Stimulated activated CD8-positive, alpha-beta memory T cell treated with anti-CD3 and anti-CD28 coated beads, Interleukin-7, amount 100 ng/mL, for 1 hour (primary cell): ENCODE results near the gene PATZ1.
"Not testable (repeated sequence)": the region's sequence is repeated elsewhere in the genome, so short reads cannot be mapped to it uniquely, and the experiment has no call there.

ENCODE experiments used
- DNase-seq, 2 donors: peaks; one replicate each; pipeline ENCODE4 v3.0.0-alpha.2; 2020; ENCODE audit warnings: low read depth in 2 of 2

PATZ1 gene

DNA sequence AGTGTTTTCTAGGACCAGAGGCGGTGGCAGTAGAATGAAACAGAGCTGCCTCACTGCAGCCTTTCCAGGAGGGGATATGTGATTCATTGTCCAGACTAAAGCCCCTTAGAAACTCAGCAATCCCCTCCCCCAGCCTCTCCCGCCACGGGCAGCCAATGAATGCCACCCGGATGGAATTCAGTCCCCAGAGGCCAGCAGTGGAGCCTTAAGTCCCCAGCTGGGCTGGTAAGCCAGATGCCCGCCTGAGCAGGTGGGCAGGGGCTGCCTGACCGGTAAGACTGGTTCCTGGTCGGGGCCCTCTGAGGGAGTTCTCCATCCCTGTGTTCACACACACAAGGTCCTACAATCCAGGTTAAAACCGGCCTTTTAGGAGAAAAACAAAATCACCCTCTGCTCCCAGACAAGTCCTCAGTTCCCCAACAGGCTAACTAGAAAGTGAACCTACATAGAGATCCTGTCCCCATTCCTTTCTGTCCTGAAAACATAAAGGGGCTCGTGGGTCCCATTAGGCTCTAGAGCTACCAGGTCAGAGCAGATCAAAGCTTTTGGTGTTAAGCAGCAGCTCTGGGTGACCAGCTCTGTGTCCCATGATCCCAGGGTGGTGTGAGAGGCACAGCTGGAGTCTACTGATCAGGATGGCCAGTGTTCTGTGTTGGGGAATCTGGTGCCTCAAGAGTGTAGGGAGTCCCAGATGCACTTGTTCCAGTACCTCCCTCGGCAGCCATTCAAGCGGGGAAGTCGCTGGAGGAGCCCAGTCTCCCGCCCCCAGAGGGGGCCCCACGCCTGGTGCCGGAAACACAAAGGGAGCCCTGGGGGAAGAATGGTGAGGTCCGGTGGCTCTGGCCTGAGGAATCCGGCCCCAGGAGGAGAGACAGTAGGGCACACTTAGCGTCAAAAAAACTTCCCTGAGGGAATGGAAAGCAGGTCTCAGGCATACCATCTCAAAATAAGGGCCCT, 2.6 kb downstream of the PATZ1 start:
- no peak for DNase-seq

GRCh38 chr22:31342389-31343140, 3.6 kb downstream of the PATZ1 start:
- no peak for DNase-seq

DNA sequence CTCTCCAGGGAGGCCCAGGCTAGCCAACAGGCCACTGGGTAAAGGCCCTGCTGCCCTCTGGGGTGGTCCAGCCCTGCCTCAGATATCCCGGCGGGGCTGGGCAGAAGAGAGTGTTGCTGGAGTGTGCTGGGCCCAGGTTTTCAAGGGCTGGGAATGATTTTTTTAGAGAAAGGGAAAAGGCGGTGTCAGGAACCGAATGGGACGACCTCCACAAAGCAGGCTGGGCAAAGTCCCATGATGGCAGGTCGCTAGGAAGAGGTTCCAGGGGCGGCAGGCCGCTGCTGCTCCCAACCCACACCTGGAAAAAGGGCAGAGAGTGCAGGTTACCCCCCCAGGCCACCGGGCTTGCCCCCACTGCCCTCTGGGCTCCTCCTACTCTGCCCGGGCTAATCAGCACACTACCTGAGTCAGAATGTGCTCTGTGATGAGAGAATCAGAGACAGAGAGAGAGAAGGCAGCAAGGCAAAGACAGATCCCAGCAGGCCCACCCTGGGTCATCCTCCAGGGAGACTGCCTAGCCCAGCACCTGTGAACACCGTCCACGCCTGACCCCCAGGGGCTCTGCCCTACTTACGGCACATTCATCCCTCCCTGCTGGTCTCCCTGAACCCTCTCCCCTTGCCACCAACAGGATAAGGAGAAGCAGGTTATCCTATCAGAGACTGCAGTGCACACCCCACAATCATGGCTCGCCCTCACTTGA, 4.6 kb downstream of the PATZ1 start:
- DNase-seq, result no peak

DNA sequence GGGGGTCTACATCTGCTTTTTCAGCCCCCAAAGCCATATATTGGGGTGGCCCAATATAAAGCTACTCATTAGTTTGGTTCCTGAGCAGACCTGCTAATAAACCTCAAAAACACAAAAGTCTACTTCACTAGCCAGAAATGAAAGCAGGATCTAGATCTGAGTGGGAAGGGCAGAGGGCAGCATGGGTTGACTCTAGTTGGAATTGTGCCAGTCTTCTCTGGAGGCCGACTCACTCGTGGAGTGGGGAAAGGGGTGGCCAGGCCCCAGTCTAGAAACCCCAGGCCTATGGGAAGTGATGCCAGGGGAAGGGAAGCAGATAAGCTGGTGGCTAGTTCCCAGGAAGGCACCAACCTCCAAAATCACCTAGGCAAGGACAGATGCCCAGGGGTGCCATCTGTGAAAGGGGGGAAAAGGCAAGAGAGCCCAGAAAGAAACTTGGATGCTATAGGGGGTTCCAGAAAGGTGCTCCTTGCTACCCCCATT, 5.3 kb downstream of the PATZ1 start:
- DNase-seq, result no peak

GRCh38 chr22:31340360-31340759, 5.8 kb downstream of the PATZ1 start:
- DNase-seq, result no peak

- DNase-seq, result no peak
Measured at GRCh38 chr22:31339148-31339832, 6.9 kb downstream of the PATZ1 start.

- no peak for DNase-seq
Measured at GRCh38 chr22:31337178-31337577, 9.0 kb downstream of the PATZ1 start.

- DNase-seq, result no peak
Measured at GRCh38 chr22:31334329-31334728, 11.8 kb downstream of the PATZ1 start.

GRCh38 chr22:31333641-31334040, 12.5 kb downstream of the PATZ1 start:
- no peak for DNase-seq

DNA sequence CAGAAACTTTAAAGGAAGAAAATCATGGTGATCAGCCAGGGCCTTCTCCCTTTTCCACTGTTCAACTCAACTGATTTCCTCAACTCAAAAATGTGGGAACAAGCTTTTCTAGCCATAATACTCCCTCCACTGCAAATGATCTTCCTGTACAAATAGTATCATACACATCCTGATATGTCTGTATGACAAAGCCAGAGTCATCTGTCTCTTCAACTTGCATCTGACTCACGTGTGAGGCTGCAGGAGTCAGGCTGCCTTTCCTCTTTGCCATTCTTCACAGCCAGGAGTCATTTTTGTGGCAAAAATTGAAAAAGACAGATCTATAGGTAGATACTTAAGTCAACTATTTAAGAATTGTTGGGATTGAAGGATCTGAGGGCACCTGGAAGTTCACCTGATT, 13.3 kb downstream of the PATZ1 start:
- DNase-seq, result no peak

DNA sequence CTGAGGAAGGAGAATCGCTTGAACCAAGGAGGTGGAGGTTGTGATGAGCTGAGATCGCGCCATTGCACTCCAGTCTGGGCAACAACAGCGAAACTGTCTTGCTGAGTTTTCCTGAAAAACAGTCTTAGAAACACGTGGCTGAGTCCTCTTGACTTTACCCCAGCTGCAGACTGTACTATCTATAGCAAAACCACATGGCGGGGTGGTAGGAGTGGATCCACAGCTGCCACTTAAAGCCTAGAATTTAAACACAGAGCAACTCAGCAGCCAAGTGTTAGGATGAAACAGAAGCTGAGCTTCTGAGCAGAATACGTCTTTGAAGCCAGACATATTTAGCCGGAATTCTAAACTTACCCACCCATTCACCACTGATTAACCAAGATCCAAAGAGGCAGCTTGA, 14.1 kb downstream of the PATZ1 start:
- DNase-seq, result no peak

DNA sequence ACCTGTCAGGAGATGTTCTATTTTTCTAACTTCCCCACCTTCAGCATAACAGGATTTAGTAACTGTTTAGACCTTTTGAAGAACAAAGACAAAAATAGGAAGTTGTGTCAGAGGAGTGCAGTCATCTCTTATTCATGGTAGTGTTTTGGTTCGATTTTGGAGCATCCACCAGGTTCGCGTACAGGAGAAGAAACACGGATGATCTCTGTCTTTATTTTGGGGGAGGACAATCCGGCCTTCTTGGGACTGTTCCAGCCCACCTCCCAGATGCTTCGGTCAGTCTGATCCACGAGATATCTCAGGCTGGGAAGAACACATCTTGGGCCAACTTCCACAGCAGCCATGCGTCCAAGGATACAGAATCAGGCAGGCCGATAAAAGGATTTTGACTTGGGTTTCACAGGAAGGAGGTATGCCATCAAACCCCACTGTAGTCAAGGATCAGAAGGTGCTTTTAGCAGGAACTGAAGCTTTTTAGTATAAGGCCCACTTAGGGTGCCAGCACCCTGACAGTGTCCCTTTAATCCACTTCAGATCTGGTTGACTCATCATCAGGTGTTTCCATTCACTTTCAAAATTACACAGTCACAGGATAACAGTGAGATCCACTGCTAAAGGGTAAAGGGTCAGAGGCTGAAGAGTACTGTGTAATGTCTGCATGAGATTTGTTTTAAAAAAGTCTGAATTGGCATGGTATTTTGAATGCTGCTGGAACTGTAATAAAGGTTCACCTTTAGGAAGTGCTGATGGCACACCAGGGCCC, 16.5 kb downstream of the PATZ1 start:
- DNase-seq, result no peak

- DNase-seq, result no peak
Measured at GRCh38 chr22:31329029-31329428, 17.1 kb downstream of the PATZ1 start.

DNA sequence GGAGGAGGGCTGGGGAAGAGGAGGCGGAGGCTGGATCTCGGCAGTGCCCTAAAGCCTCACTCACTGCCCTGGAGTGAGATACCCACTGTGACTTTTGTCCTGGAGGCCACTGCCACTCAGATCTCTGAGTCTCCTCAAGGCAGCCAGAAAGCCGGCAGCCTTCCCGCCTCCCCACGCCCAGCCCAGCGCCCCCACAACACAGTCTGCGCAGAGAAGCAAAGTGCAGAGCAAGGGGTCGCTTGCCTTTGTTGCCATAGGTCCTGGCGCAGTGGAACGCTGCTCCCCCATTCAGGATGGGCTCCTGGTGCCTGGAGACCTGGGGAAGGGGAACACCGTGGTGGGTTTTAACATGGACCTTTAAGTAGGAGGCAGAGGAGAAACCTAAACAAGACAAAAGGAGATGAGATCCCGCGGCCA, 17.6 kb downstream of the PATZ1 start:
- no peak for DNase-seq

- DNase-seq, result no peak
Measured at GRCh38 chr22:31327806-31328543, 18.2 kb downstream of the PATZ1 start.

GRCh38 chr22:31326877-31327276, 19.3 kb downstream of the PATZ1 start:
- no peak for DNase-seq

DNA sequence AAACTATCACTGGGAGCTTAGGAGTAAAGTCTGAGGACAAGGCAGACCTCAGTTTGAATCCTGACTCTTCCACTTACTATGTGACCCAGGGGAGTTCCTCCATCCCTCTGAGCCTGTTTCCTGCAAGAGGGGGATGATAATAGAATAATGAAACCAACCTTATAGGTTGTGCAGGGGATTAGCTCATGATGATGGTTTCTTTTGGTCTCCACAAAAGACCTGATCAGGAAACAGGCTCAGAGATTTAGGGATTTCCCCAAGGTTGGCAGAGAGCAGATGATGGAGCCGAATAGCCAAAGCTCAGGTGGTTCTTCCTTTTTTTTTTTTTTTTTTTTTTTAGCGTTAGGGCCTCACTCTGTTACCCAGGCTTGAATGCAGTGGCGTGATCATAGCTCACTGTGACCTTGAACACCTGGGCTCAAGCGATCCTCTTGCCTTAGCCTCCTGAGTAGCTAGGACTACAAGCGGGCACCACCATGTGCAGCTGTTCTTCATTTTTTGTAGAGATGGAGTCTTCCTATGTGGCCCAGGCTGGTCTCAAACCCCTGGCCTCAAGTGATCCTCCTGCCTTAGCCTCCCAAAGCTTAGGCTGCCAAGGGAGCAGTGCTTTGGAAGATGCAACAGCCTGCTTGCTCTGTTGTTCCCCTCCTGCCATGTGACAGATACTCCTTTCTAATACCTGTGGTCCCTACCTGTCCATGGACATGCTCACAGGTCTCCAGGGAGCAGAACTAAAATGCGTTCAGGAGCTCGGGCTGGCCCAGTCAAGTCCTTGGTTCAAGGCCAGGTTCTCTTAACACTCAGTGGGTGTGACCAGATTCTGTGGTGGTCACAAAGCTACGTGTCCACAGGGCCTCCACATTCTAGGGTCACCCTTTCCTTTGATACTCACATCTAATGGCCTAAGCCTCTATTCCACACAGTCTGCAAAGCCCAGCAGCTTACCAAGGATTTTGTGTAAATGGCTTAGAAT, 22.3 kb downstream of the PATZ1 start:
- no peak for DNase-seq

- no peak for DNase-seq
Measured at GRCh38 chr22:31321421-31321820, 24.7 kb downstream of the PATZ1 start.

GRCh38 chr22:31314220-31314619, 31.9 kb downstream of the PATZ1 start:
- not testable (repeated sequence) for DNase-seq
